Effector memory CD8-positive, alpha-beta T cell (primary cell): Measurements from ENCODE around the gene LNX2.

Experiments used
- ATAC-seq: fragments of 150-1000 bp; cut with Tn5 transposase; replicated peaks from 2 replicates; pipeline ENCODE4 v1.10.0; 2021; ENCODE audit warnings: mild to moderate bottlenecking, moderate library complexity
- DNase-seq, 3 experiments: peaks; one replicate each; pipeline ENCODE4 v3.0.0; 2021
- H3K27ac Mint-ChIP-seq, 2 donors: one replicate each; pipeline ENCODE4 v1.8.0; 2022; ENCODE audit warnings: mild to moderate bottlenecking in 2 of 2, mixed read lengths in 2 of 2, moderate library complexity in 2 of 2
- H3K27me3 Mint-ChIP-seq, 2 donors: one replicate each; pipeline ENCODE4 v1.8.0; 2022; ENCODE audit warnings: mixed read lengths in 2 of 2
- H3K36me3 Mint-ChIP-seq: one replicate; pipeline ENCODE4 v1.8.0; 2022; ENCODE audit warnings: mild to moderate bottlenecking, moderate library complexity, mixed read lengths; ENCODE audit not compliant: insufficient read depth
- H3K4me1 Mint-ChIP-seq, 2 donors: one replicate each; pipeline ENCODE4 v1.8.0; 2022; ENCODE audit warnings: low read depth in 2 of 2, mixed read lengths in 2 of 2
- H3K4me3 Mint-ChIP-seq, 2 donors: one replicate each; pipeline ENCODE4 v1.8.0; 2022; ENCODE audit warnings: mild to moderate bottlenecking in 2 of 2, mixed read lengths in 2 of 2, moderate library complexity in 2 of 2
- H3K9me3 Mint-ChIP-seq, 2 donors: one replicate each; pipeline ENCODE4 v1.8.0; 2022; ENCODE audit warnings: mixed read lengths in 2 of 2

Gene LNX2

DNA sequence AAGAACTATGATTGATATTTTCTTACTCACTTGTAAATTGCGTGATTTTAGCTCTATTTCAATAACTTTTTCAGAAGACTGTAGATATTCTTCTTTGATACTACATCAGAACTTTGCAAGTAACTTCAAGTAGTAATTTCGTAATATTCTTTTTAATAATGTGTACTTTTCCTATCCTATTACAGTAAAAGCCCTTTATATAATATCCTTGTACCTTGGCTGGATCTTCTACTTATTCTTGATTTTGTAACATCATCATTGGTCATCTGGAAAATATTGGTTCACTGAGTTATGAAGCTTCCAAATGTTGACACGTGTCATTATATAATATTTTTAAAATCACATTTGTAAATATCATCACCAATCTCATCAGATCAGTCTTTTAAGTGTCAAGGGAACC is 33.7 kb upstream of the LNX2 start:
- Mint-ChIP-seq H3K9me3 (no peaks in the 10 kb centered on the region), H3K27ac (no peak overlapping the region), H3K27me3 (no peaks in the 10 kb centered on the region), H3K4me3 (no peak overlapping the region), H3K4me1 (peaks cover 0 to 15% of the 10 kb centered on the region in 2 donors), H3K36me3 (peaks cover 23% of the 10 kb centered on the region)
- ATAC-seq (no peak), DNase-seq (no peak)

- H3K27me3 Mint-ChIP-seq = no peaks in the 10 kb centered on the region
- H3K4me3 Mint-ChIP-seq = no peak overlapping the region
- H3K36me3 Mint-ChIP-seq = peaks cover 29% of the 10 kb centered on the region
- peaks cover 6 to 7% of the 10 kb centered on the region in 2 donors for H3K4me1 Mint-ChIP-seq
- H3K9me3 Mint-ChIP-seq = no peaks in the 10 kb centered on the region
- no peak for ATAC-seq
- no peak for DNase-seq
- H3K27ac Mint-ChIP-seq = no peak overlapping the region
Observed at GRCh38 chr13:27650312-27650711, 30.0 kb upstream of the LNX2 start.

GRCh38 chr13:27644302-27644701 is 24.0 kb upstream of the LNX2 start:
- ATAC-seq (no peak), DNase-seq (no peak)
- no peaks in the 10 kb centered on the region for H3K27me3 Mint-ChIP-seq
- peaks cover 18 to 51% of the 10 kb centered on the region in 2 donors for H3K4me1 Mint-ChIP-seq
- H3K9me3 Mint-ChIP-seq = no peaks in the 10 kb centered on the region
- no peak overlapping the region for H3K27ac Mint-ChIP-seq
- H3K4me3 Mint-ChIP-seq = no peak overlapping the region
- peaks cover 12% of the 10 kb centered on the region for H3K36me3 Mint-ChIP-seq

DNA sequence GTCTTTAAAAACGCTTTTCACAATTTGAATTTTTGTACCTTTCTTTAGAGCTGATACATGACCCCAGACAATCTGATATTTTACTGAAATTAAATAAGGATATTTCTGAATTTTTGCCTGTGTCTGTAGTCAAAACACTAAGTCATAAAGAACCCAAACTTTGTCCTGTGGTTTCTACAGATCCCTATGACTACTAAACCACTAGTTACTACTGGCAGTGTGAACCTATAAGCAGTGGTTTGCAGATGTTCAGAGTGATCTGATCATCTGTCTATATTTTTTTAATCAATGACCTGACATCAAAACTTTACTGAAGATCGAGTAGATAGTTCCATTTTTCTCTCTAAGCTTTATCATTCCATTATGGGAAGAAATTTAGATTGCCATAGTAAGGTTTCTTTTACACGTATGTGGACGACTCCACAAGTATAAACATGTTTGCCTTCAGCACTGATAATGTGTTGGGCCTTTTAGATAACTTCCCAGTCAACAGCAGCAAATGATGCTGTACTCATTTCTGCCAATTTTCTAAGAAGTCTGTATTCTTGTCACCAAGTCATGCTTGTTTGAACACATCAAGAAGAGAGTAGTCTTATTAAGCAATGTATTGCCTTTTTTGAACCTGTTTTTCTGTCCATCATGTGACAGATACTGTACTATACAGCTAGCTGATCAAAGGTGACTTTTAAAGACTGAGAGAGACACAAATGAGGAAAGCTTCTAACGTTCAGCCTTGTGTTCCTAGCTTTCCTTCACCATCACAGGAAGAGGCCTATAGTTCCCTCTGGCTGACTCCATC is 23.2 kb upstream of the LNX2 start:
- Mint-ChIP-seq H3K27me3 (no peaks in the 10 kb centered on the region), H3K4me3 (no peak overlapping the region), H3K36me3 (peaks cover 6% of the 10 kb centered on the region), H3K27ac (no peak overlapping the region), H3K9me3 (no peaks in the 10 kb centered on the region), H3K4me1 (peaks cover 20 to 58% of the 10 kb centered on the region in 2 donors)
- no peak for ATAC-seq
- no peak for DNase-seq

GRCh38 chr13:27641711-27642502 is 21.6 kb upstream of the LNX2 start:
- H3K4me1 Mint-ChIP-seq = peaks cover 24 to 68% of the 10 kb centered on the region in 2 donors

GRCh38 chr13:27639186-27639585 is 18.9 kb upstream of the LNX2 start:
- H3K27me3 Mint-ChIP-seq = no peaks in the 10 kb centered on the region

More at GRCh38 chr13:27641711-27642502, 21.6 kb upstream of the LNX2 start:
- H3K9me3 Mint-ChIP-seq = no peaks in the 10 kb centered on the region
- peak overlapping the region in 1 of 2 donors; percentile 42 for H3K27ac Mint-ChIP-seq
- ATAC-seq (peak; percentile 27), DNase-seq (no peak)
- no peak overlapping the region for H3K4me3 Mint-ChIP-seq
- H3K36me3 Mint-ChIP-seq = peaks cover 3% of the 10 kb centered on the region
- no peaks in the 10 kb centered on the region for H3K27me3 Mint-ChIP-seq

GRCh38 chr13:27638521-27638920 is 18.2 kb upstream of the LNX2 start:
- H3K27ac Mint-ChIP-seq = peak overlapping the region in 1 of 2 donors; percentile 49
- DNase-seq = no peak
- no peaks in the 10 kb centered on the region for H3K9me3 Mint-ChIP-seq
- no peak for ATAC-seq
- no peak overlapping the region for H3K4me3 Mint-ChIP-seq
- peaks cover 3% of the 10 kb centered on the region for H3K36me3 Mint-ChIP-seq
- no peaks in the 10 kb centered on the region for H3K27me3 Mint-ChIP-seq
- H3K4me1 Mint-ChIP-seq = peaks cover 21 to 62% of the 10 kb centered on the region in 2 donors

More at GRCh38 chr13:27639186-27639585, 18.9 kb upstream of the LNX2 start:
- H3K4me3 Mint-ChIP-seq = no peak overlapping the region
- H3K4me1 Mint-ChIP-seq = peaks cover 19 to 64% of the 10 kb centered on the region in 2 donors
- no peak overlapping the region for H3K27ac Mint-ChIP-seq
- H3K36me3 Mint-ChIP-seq = peaks cover 3% of the 10 kb centered on the region
- DNase-seq (no peak), ATAC-seq (no peak)
- no peaks in the 10 kb centered on the region for H3K9me3 Mint-ChIP-seq

- Mint-ChIP-seq H3K27me3 (no peaks in the 10 kb centered on the region), H3K27ac (peak overlapping the region in 1 of 2 donors; percentile 49), H3K4me3 (no peak overlapping the region), H3K36me3 (peaks cover 3% of the 10 kb centered on the region), H3K9me3 (no peaks in the 10 kb centered on the region), H3K4me1 (peaks cover 21 to 57% of the 10 kb centered on the region in 2 donors)
- DNase-seq (no peak), ATAC-seq (no peak)
Observed at GRCh38 chr13:27638001-27638400, 17.7 kb upstream of the LNX2 start.

- no peak for DNase-seq
- no peak for ATAC-seq
- no peaks in the 10 kb centered on the region for H3K9me3 Mint-ChIP-seq
- peaks cover 21 to 51% of the 10 kb centered on the region in 2 donors for H3K4me1 Mint-ChIP-seq
- H3K27me3 Mint-ChIP-seq = no peaks in the 10 kb centered on the region
- H3K36me3 Mint-ChIP-seq = peaks cover 3% of the 10 kb centered on the region
- no peak overlapping the region for H3K27ac Mint-ChIP-seq
- H3K4me3 Mint-ChIP-seq = no peak overlapping the region
Observed at GRCh38 chr13:27637289-27637626, 16.9 kb upstream of the LNX2 start.

DNA sequence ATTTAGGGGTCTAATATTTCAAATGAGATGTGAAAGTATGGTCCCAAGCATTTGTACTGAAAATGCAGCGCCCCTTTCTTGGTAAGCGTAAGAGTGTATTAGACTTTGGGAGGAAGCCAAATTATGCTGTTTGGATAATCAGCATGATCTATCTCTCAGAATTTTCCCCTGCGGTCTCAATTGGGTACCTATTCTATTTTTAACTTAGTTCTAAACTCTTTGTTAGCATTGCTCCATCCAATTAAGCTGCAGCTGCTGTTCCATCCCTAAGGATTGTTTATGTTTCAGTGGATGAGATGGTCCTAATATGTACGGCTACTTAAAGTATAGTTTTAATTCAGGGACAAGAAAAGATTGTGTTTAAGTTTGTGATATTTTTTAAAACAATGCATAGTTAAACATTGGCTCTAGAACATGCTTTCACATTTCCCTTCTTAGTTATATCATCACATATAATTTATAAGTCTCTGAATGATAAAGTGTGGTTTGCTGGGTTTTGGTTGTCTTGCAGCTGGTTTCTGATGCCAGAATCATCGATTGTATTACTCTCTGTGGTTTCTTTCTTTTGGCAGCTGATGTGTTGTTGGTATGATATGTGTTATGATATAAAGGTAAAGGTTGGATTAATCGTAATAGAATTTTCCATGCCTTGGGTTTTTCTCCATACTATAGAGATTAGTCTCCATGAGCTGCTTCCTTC is 16.4 kb upstream of the LNX2 start:
- no peaks in the 10 kb centered on the region for H3K9me3 Mint-ChIP-seq
- no peak overlapping the region for H3K27ac Mint-ChIP-seq
- peaks cover 21 to 52% of the 10 kb centered on the region in 2 donors for H3K4me1 Mint-ChIP-seq
- no peak overlapping the region for H3K4me3 Mint-ChIP-seq
- DNase-seq (no peak), ATAC-seq (no peak)
- H3K36me3 Mint-ChIP-seq = peaks cover 3% of the 10 kb centered on the region
- no peaks in the 10 kb centered on the region for H3K27me3 Mint-ChIP-seq

GRCh38 chr13:27635266-27635665 is 14.9 kb upstream of the LNX2 start:
- ATAC-seq = no peak
- Mint-ChIP-seq H3K9me3 (no peaks in the 10 kb centered on the region), H3K4me3 (no peak overlapping the region), H3K4me1 (peaks cover 33 to 57% of the 10 kb centered on the region in 2 donors), H3K27ac (no peak overlapping the region), H3K36me3 (peaks cover 5% of the 10 kb centered on the region), H3K27me3 (no peaks in the 10 kb centered on the region)
- no peak for DNase-seq

- DNase-seq = no peak
- Mint-ChIP-seq H3K4me1 (peaks cover 31 to 52% of the 10 kb centered on the region in 2 donors), H3K27ac (no peak overlapping the region), H3K36me3 (peaks cover 5% of the 10 kb centered on the region), H3K4me3 (no peak overlapping the region), H3K27me3 (no peaks in the 10 kb centered on the region), H3K9me3 (no peaks in the 10 kb centered on the region)
- ATAC-seq = no peak
Observed at GRCh38 chr13:27634791-27635190, 14.5 kb upstream of the LNX2 start.

- Mint-ChIP-seq H3K4me3 (no peak overlapping the region), H3K4me1 (peaks cover 29 to 48% of the 10 kb centered on the region in 2 donors), H3K9me3 (no peaks in the 10 kb centered on the region), H3K27ac (no peak overlapping the region), H3K36me3 (peaks cover 4% of the 10 kb centered on the region), H3K27me3 (no peaks in the 10 kb centered on the region)
- no peak for ATAC-seq
- no peak for DNase-seq
Observed at GRCh38 chr13:27634231-27634630, 13.9 kb upstream of the LNX2 start.
